ENCODE data around the gene RIC1. TPM values are rescaled to one million over a fixed set of nuclear protein-coding genes. Genes with fewer than 3 reads are reported as not detected.

The RIC1 gene
- total and polyA plus RNA-seq, 2 of the 8 experiments (the other 6 are each of a cell fraction or from before 2014, with no cell fraction given) = 10.7 to 24.5 TPM

DNA sequence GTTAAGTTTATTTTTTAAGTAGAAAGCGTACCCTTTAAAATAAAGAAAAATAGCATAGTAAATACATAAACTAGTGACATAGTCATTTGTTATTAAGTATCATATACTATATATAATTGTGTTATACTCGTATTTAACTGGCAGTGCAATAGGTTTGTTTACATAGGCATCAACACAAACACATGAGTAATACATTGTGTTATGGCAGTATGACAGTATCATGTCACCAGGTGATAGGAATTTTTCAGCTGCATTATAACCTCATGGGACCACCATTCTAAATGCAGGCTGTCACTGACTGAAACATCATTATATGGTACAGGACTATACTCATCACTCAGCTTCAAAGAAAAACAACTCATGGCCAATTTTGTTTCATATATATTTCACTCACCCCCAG lies 8.4 kb upstream of the RIC1 start:
- Histone ChIP-seq H3K56ac (replicated peaks; ENCODE audit: insufficient read length, low read depth, low read length) (no peak overlapping the region), H2AK5ac (ENCODE audit: low read depth, low read length) (no peak overlapping the region), H3K79me2 (ENCODE audit: control insufficient read depth in 1 of 2, insufficient read depth in 2 of 2, low read length in 2 of 2) (no peaks in the 10 kb centered on the region), H3K27me3 (replicated peaks in 1 of 4; ENCODE audit: control insufficient read depth in 3 of 4, extremely low read depth in 1 of 4, insufficient read depth in 3 of 4, low read length in 3 of 4) (no peaks in the 10 kb centered on the region), H2BK15ac (ENCODE audit: low read length) (no peak overlapping the region), H2BK12ac (ENCODE audit: low read depth, low read length) (no peak overlapping the region), H3K14ac (ENCODE audit: insufficient read length) (no peak overlapping the region), H2AFZ (ENCODE audit: low read length) (no peak overlapping the region), H4K8ac (ENCODE audit: extremely low read depth, insufficient read depth, low read length) (no peak overlapping the region), H4K91ac (replicated peaks; ENCODE audit: insufficient read length, low read length) (no peak overlapping the region), H3K23ac (ENCODE audit: insufficient read length) (no peak overlapping the region), H2BK120ac (replicated peaks; ENCODE audit: low read depth, low read length) (no peak overlapping the region), H4K20me1 (replicated peaks in 1 of 2; ENCODE audit: control insufficient read depth in 1 of 2, insufficient read depth in 2 of 2, low read length in 2 of 2) (no peaks in the 10 kb centered on the region), H3K36me3 (ENCODE audit: control insufficient read depth in 2 of 4, insufficient read depth in 4 of 4, low read length in 3 of 4) (no peaks in the 10 kb centered on the region), H3K79me1 (ENCODE audit: low read depth, low read length) (no peaks in the 10 kb centered on the region; the same call in 1 of the 2 replicates), H3K4me1 (replicated peaks in 1 of 4; ENCODE audit: control insufficient read depth in 3 of 4, insufficient read depth in 4 of 4, low read length in 3 of 4) (no peaks in the 10 kb centered on the region), H4K5ac (ENCODE audit: insufficient read length, low read depth, low read length) (no peak overlapping the region), H3K4ac (replicated peaks; ENCODE audit: insufficient read length, low read depth, low read length) (no peak overlapping the region), H2BK20ac (ENCODE audit: low read length) (no peak overlapping the region), H3K27ac (ENCODE audit: low read depth, low read length) (no peak overlapping the region), H3K4me3 (ENCODE audit: extremely low read depth in 1 of 4, insufficient read depth in 2 of 4, low read depth in 3 of 4, low read length in 4 of 4) (no peak overlapping the region), H3K23me2 (ENCODE audit: low read depth, low read length) (no peaks in the 10 kb centered on the region), H3K18ac (ENCODE audit: extremely low read depth, low read length) (no peak overlapping the region), H3K4me2 (ENCODE audit: insufficient read depth in 1 of 2, low read depth in 2 of 2, low read length in 2 of 2) (no peak overlapping the region), H3K9ac (replicated peaks in 1 of 4; ENCODE audit: extremely low read depth in 1 of 4, low read depth in 3 of 4, low read length in 3 of 4) (no peak overlapping the region), H3K9me3 (ENCODE audit: insufficient read depth in 2 of 2, low read depth in 1 of 2, low read length in 1 of 2) (no peaks in the 10 kb centered on the region), H2BK5ac (ENCODE audit: low read depth, low read length) (no peak overlapping the region)
- ChIA-PET POLR2A (ENCODE audit: partially characterized antibody) (interaction anchor here (0.6 kb wide), 1 partner anchor 317 kb away, joined by 3 read pairs; no protein-coding TSS in a partner anchor), CTCF (ENCODE audit: partially characterized antibody) (interaction anchor here (0.6 to 1.2 kb wide), 2 partner anchors 12 to 268 kb away, joined by 4 to 5 read pairs; no protein-coding TSS in a partner anchor)
- DNase-seq (ENCODE audit: low read depth in 1 of 2, low spot score in 2 of 2) (no peak), FAIRE-seq (no peak)
- no peak for TF ChIP-seq SP1 (IDR thresholded peaks at IDR 0.05; ENCODE audit: low read depth, low read length)
- no peak for TF ChIP-seq SP2 (IDR thresholded peaks at IDR 0.05; ENCODE audit: low read length)
- 96% methylated on average over 2 of the region's 2 CpGs; no CpG with 5 or more reads in 1 of the 2 experiments for WGBS, 2 experiments (ENCODE audit: extremely low coverage in 1 of 2, insufficient coverage in 1 of 2, insufficient read length in 1 of 2, insufficient replicate concordance in 2 of 2, low coverage in 1 of 2, low lambda C conversion rate in 2 of 2, missing lambda C conversion rate in 1 of 2)
